HG02623 (cell line): ENCODE measurements around the gene EGFL8.

Experiments
- ATAC-seq: cut with Tn5 transposase; IDR thresholded peaks from one replicate; pipeline ENCODE4 v1.9.1; 2021; ENCODE audit warnings: moderate library complexity; ENCODE audit not compliant: unreplicated experiment

The EGFL8 gene

DNA sequence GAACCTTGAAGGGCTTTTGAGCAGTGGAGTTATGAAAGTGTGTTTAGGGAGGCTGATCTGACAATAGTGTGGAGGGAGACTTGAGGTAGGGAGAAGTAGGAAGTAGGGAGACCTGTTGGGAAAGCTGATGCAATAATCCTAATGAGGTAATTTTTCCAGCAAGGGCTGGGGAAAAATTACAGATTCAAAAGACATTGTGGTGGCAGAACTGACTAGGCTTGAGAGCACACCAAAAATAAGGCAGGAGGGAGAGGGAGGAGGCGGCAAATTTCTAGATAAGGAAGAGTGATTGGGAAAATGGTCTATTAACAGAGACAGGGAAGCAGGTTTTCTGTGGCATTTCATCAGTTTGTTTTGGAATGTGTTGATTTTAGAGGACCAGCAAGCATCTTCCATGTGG is 18.1 kb upstream of the EGFL8 start:
- no peak for ATAC-seq

GRCh38 chr6:32146687-32147086 is 17.7 kb upstream of the EGFL8 start:
- no peak for ATAC-seq

- ATAC-seq: no peak
These were observed 16.8 kb upstream of the EGFL8 start for GRCh38 chr6:32147401-32148132.

GRCh38 chr6:32148289-32149091 is 15.9 kb upstream of the EGFL8 start:
- ATAC-seq: no peak

GRCh38 chr6:32149092-32149755 is 15.2 kb upstream of the EGFL8 start:
- ATAC-seq: no peak

DNA sequence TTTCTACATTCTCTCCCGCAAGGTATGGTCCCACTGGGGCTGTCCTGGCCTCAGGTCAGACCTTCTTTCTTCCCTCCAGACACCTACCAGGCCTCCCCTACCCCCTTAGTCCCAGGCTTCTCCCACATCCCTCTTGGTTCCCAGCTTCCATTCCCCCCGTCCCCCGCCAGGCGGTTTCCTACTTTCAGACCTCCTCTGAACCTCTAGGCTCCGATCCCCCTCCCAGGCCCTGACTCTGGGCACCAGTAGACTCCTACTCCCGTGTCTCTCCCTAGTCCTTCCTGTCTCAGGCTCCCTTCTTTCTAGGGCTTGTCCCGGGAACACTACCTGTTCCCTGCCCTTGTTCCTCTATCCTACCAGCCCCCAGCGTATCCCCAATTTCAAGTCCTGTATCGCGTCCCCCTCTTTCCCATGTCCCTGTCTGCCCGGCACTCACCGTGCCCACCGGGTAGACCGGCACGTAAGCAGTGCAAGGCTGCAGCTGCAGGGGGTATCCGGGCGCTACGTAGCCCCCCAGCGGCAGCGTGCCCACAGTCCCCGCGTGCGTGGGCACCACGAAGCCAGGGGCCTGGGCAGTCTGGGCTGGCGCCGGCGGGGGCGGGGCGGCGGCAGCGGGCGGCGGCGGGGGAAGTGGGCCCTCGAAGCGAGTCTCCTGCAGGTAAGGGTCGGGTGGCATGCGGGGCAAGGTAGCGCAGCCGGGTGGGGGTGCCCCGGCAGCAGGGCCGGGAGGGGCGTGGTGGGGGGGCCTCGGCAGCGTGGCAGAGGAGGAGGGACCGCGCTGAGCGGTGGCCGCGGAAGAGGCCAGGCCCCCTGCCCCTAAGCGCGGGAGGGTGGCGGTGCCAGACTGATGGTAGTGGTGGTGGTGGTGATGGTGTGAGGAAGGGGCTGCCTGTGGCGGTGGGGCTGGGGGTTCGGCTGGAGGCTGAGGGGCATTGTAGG is 14.2 kb upstream of the EGFL8 start:
- ATAC-seq: no peak

DNA sequence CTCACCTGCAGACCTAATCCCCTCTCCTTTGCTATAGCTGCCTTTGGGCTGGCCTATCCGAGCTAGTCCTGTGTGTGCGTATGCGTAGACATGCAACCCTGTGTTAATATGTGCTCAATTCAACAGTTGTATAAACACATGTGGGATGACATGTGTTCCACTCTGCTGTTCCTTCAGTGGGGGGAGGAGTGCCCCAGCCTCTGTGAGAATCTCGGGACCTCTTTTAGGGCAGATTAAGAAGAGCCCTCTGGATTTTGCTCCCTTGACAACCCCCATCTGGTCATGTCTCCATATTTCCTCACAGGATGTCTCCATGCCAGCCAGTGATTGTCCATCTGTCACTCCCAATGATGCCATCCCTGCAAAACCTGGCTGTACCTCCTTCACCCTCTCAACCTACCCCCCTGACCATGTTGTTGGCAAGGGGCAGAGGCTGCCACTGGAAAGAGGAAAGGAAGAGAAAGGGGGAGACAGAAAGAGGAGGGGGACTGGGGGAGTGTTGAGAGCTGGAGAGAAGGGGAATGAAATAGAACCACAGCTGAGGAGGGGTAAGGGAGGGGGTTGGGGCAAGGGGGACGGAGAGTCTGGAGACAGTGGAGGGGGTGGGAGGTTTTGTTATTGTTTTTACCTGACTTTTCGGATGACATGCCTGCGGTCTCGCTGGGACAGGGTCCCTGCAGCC is 13.1 kb upstream of the EGFL8 start:
- ATAC-seq: no peak

DNA sequence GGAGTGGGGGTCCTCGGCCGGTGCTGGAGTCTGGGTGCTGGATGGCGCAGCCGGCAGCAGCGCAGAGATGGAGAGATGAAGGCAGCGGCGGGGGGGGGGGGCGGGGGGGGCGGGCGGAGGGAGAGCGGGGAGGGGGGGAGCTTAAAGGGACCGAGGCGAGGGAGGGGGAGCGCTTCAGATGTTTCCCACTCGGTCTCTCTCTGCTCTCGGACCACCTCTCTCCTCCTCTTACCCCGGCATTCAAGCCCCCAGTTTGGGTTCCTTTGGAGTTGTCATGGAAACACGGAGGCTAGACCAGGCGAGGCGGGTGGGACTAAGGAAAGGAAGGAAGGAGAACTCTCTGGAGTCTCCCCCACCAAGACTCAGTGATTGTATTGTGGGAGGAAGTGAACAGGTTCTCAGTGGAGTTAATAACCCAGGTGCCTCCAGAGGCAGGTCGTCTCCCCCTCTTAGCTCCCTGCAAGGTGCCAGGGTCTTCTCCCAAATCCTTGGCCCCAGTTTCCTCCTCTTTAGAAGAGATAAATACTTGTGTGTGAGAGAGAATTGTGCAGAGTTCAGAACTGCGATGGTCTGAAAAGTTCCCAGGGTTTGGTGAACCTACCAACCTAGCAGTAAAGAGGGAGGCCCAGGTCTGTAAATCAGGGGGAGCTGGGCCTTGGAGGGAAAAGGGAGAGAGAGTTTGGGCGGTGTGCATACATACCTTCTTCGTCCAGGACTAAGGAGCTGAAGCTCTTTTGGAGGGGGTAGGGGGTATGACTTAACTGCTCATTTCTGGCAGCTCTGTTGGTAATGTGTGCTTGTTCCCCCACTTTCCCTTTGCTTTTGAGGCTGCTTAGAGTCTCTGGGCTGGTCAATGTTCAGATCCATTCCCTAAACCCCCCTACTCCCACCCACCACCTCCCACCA is 12.3 kb upstream of the EGFL8 start, which contains the start of gene PRRT1:
TSS of gene PRRT1 (minus strand) at position 77 of the 906 bp plus-strand sequence. CDS start 112 bp downstream, outside the sequence.
- no peak for ATAC-seq

DNA sequence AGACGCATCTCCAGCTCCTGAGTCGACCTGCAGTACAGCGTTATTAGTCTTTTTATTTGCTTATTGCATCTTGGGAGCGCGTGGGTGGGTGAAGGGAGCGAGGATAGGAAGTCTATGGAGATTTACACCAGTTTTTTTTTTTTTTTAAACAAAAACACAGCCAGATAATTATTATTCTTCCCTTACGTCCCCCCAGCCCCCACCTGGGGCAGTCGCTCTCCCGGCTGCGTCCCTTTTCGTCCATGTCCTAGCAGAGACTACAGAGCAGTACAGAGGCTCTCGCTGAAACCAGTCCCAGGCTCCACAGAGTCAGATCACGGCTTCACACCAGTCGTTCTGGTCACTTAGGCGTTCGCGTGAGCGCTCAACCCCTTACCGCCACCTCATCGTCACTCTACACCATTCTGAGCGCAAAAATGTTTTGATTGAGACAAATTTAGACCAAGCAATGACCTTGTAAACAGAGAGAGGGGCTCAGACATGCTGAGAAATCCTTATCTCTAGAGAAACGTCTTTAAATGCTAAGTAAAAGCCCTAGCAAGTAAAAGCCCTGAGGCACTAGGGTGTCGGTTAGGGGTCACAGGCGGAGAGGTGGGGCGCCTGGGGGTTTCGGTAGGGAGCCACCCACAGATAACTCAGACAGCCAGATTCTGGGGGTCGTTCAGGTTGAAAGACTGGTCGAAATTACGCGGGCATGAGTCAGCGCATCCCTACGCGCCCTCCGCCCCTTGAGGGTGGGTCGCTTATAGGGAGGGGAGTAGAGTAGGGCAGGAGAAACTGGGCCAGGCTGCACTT is 11.4 kb upstream of the EGFL8 start:
- no peak for ATAC-seq

- no peak for ATAC-seq
These were observed 10.6 kb upstream of the EGFL8 start, which contains the start of gene PPT2 for GRCh38 chr6:32153564-32154513. Gene PPT2 (plus strand): TSS chr6:32154141. CDS start chr6:32154595, 454 bp downstream.

- ATAC-seq: no peak
These were observed 9.8 kb upstream of the EGFL8 start for GRCh38 chr6:32154514-32155161.

GRCh38 chr6:32156891-32157290 is 7.5 kb upstream of the EGFL8 start:
- no peak for ATAC-seq

- ATAC-seq: no peak
These were observed 6.3 kb upstream of the EGFL8 start for GRCh38 chr6:32158052-32158451.

GRCh38 chr6:32163559-32164258 is 686 bp upstream of the EGFL8 start:
- no peak for ATAC-seq

GRCh38 chr6:32166411-32167061 is 2.1 kb downstream of the EGFL8 start:
- no peak for ATAC-seq
